ENCODE results near the gene SARDH. TPM values are rescaled to one million over a fixed set of nuclear protein-coding genes. Genes with fewer than 3 reads are reported as not detected.

SARDH gene
- total RNA-seq, 1 donor from 2014 or later: 1.8 TPM

GRCh38 chr9:133654736-133655657 lies 83.2 kb downstream of the SARDH start:
- Histone ChIP-seq H3K36me3 (ENCODE audit: control insufficient read depth, insufficient read depth, low read length) (no peaks in the 10 kb centered on the region), H3K27me3 (ENCODE audit: control insufficient read depth, insufficient read depth, low read length) (peaks cover 55% of the 10 kb centered on the region), H3K4me3 (ENCODE audit: low read depth, low read length) (no peak overlapping the region)
- TF ChIP-seq, protein P1, sequence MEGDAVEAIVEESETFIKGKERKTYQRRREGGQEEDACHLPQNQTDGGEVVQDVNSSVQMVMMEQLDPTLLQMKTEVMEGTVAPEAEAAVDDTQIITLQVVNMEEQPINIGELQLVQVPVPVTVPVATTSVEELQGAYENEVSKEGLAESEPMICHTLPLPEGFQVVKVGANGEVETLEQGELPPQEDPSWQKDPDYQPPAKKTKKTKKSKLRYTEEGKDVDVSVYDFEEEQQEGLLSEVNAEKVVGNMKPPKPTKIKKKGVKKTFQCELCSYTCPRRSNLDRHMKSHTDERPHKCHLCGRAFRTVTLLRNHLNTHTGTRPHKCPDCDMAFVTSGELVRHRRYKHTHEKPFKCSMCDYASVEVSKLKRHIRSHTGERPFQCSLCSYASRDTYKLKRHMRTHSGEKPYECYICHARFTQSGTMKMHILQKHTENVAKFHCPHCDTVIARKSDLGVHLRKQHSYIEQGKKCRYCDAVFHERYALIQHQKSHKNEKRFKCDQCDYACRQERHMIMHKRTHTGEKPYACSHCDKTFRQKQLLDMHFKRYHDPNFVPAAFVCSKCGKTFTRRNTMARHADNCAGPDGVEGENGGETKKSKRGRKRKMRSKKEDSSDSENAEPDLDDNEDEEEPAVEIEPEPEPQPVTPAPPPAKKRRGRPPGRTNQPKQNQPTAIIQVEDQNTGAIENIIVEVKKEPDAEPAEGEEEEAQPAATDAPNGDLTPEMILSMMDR (IDR thresholded peaks at IDR 0.05; ENCODE audit: insufficient read depth, low read length, poor library complexity, severe bottlenecking): no peak
- DNase-seq (ENCODE audit: low read depth): no peak

DNA sequence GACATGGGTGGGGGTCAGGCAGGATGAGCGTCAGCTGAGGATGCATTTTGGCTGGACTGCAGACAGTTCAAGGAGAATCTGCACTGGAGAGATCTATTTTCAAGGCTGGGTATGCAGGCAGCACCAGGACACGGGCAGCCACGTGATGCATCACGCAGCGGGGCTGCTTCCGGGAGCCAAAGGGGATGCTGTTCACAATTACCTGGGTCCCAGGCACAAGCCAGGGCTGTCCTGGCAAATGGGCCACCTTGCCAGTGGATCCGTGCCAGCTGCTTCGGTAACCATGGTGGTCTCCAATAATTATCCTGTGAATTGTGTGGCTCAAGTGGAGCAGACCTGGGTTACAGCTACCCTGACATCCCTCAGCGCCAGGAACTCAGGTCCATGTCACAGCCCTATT lies 84.5 kb downstream of the SARDH start:
- Histone ChIP-seq H3K4me3 (ENCODE audit: low read depth, low read length) (no peak overlapping the region), H3K27me3 (ENCODE audit: control insufficient read depth, insufficient read depth, low read length) (peaks cover 42% of the 10 kb centered on the region), H3K36me3 (ENCODE audit: control insufficient read depth, insufficient read depth, low read length) (no peaks in the 10 kb centered on the region)
- DNase-seq (ENCODE audit: low read depth): no peak
- TF ChIP-seq, protein P1 (IDR thresholded peaks at IDR 0.05; ENCODE audit: insufficient read depth, low read length, poor library complexity, severe bottlenecking): no peak

GRCh38 chr9:133650026-133650425 lies 88.1 kb downstream of the SARDH start:
- no peaks in the 10 kb centered on the region for H3K36me3 ChIP-seq (ENCODE audit: control insufficient read depth, insufficient read depth, low read length)
- no peak for DNase-seq (ENCODE audit: low read depth)
- H3K4me3 ChIP-seq (ENCODE audit: low read depth, low read length): no peak overlapping the region
- TF ChIP-seq, protein P1 (IDR thresholded peaks at IDR 0.05; ENCODE audit: insufficient read depth, low read length, poor library complexity, severe bottlenecking): no peak
- H3K27me3 ChIP-seq (ENCODE audit: control insufficient read depth, insufficient read depth, low read length): peaks cover 18% of the 10 kb centered on the region

- TF ChIP-seq, protein P1 (IDR thresholded peaks at IDR 0.05; ENCODE audit: insufficient read depth, low read length, poor library complexity, severe bottlenecking): no peak
- DNase-seq (ENCODE audit: low read depth): no peak
- H3K27me3 ChIP-seq (ENCODE audit: control insufficient read depth, insufficient read depth, low read length): peaks cover 15% of the 10 kb centered on the region
- no peaks in the 10 kb centered on the region for H3K36me3 ChIP-seq (ENCODE audit: control insufficient read depth, insufficient read depth, low read length)
- no peak overlapping the region for H3K4me3 ChIP-seq (ENCODE audit: low read depth, low read length)
Measured at GRCh38 chr9:133649194-133649593, 89.0 kb downstream of the SARDH start.

GRCh38 chr9:133647765-133648469 lies 90.2 kb downstream of the SARDH start:
- no peak for DNase-seq (ENCODE audit: low read depth)
- no peaks in the 10 kb centered on the region for H3K36me3 ChIP-seq (ENCODE audit: control insufficient read depth, insufficient read depth, low read length)
- TF ChIP-seq, protein P1 (IDR thresholded peaks at IDR 0.05; ENCODE audit: insufficient read depth, low read length, poor library complexity, severe bottlenecking): no peak
- no peak overlapping the region for H3K4me3 ChIP-seq (ENCODE audit: low read depth, low read length)
- H3K27me3 ChIP-seq (ENCODE audit: control insufficient read depth, insufficient read depth, low read length): peaks cover 15% of the 10 kb centered on the region

Data from kidney epithelial cell (primary cell).